Mesendoderm (in vitro differentiated cells): Measurements from ENCODE around the gene DCDC2.

Source experiments
- DNase-seq: peaks from one replicate; pipeline ENCODE4 v3.0.0; 2013
- H2AK5ac ChIP-seq: 2 replicates; pipeline ENCODE4 v1.6.1; 2013; ENCODE audit warnings: low read length, inconsistent platforms
- H2BK120ac ChIP-seq: 2 replicates; pipeline ENCODE4 v1.6.1; 2013; ENCODE audit warnings: low read depth, mild to moderate bottlenecking, low read length, moderate library complexity, mixed read lengths
- H2BK15ac ChIP-seq: replicated peaks from 2 replicates; pipeline ENCODE4 v1.6.1; 2013; ENCODE audit warnings: low read depth, mild to moderate bottlenecking, moderate library complexity
- H2BK5ac ChIP-seq: 2 replicates; pipeline ENCODE4 v1.6.1; 2013; ENCODE audit warnings: low read length, inconsistent platforms
- H3K18ac ChIP-seq: 2 replicates; pipeline ENCODE4 v1.6.1; 2013; ENCODE audit warnings: mild to moderate bottlenecking, low read length, mixed read lengths
- H3K23ac ChIP-seq: one replicate; pipeline ENCODE4 v1.6.1; 2013; ENCODE audit warnings: low read length
- H3K27ac ChIP-seq: 2 replicates; pipeline ENCODE4 v1.5.1; 2013; ENCODE audit warnings: low read depth, mild to moderate bottlenecking, inconsistent platforms, low read length, moderate library complexity
- H3K27me3 ChIP-seq: 2 replicates; pipeline ENCODE4 v1.6.1; 2013; ENCODE audit warnings: low read length, control low read depth, mild to moderate bottlenecking, inconsistent platforms; ENCODE audit not compliant: insufficient read depth, poor library complexity
- H3K36me3 ChIP-seq: 2 replicates; pipeline ENCODE4 v1.6.1; 2013; ENCODE audit warnings: low read length, inconsistent platforms; ENCODE audit not compliant: control insufficient read depth, insufficient read depth
- H3K4ac ChIP-seq: one replicate; pipeline ENCODE4 v1.6.1; 2013; ENCODE audit warnings: low read depth, mild to moderate bottlenecking, low read length, moderate library complexity
- H3K4me1 ChIP-seq: 2 replicates; pipeline ENCODE4 v1.6.1; 2013; ENCODE audit warnings: low read depth, low read length, inconsistent platforms; ENCODE audit not compliant: control insufficient read depth
- H3K4me2 ChIP-seq: 2 replicates; pipeline ENCODE4 v1.6.1; 2013; ENCODE audit warnings: low read length
- H3K4me3 ChIP-seq: 2 replicates; pipeline ENCODE4 v1.5.1; 2013; ENCODE audit warnings: mild to moderate bottlenecking, low read length
- H3K56ac ChIP-seq: one replicate; pipeline ENCODE4 v1.6.1; 2013; ENCODE audit warnings: low read length
- H3K79me1 ChIP-seq: 2 replicates; pipeline ENCODE4 v1.6.1; 2013; ENCODE audit warnings: low read length, inconsistent platforms
- H3K79me2 ChIP-seq: 2 replicates; pipeline ENCODE4 v1.6.1; 2013; ENCODE audit warnings: mild to moderate bottlenecking, low read length; ENCODE audit not compliant: control insufficient read depth, insufficient read depth
- H3K9ac ChIP-seq: 2 replicates; pipeline ENCODE4 v1.6.1; 2013; ENCODE audit warnings: low read length, inconsistent platforms
- H4K5ac ChIP-seq: one replicate; pipeline ENCODE4 v1.6.1; 2013; ENCODE audit warnings: low read length
- H4K8ac ChIP-seq: one replicate; pipeline ENCODE4 v1.6.1; 2013; ENCODE audit warnings: low read depth, mild to moderate bottlenecking, control low read depth, low read length, moderate library complexity
- WGBS: extraction: QIAGEN DNeasy Blood & Tissue Kit; methylation state at CpG from one replicate; pipeline ENCODE4 v1.1.7; 2013; ENCODE audit warnings: low lambda C conversion rate, missing lambda C conversion rate; ENCODE audit not compliant: insufficient coverage; ENCODE audit errors: extremely low coverage; 5-methylcytosine and 5-hydroxymethylcytosine counted together

Gene DCDC2

DNA sequence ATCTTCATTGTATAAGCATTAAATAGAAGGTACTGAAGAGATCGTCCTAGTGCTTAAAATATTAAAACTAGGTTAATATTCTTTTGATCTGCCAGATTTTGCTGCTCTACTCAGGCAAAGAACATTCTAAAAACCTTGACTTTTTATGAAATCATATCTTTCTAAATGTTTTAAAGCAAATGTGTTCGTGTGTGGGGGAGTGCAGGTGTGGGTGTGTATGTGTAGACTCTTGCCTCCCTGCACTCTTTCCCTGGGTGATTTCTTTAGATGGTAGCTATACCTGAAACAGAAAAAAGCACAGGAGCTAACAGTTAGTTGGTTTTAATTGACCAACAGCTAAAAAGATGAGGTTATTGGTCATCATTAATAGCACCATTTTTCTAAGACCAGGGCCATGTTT lies 226.1 kb downstream of the DCDC2 start:
- H2BK5ac ChIP-seq, result no peak overlapping the region
- no peaks in the 10 kb centered on the region for H3K27me3 ChIP-seq
- no peak overlapping the region for H4K8ac ChIP-seq
- no peak overlapping the region for H3K56ac ChIP-seq
- H3K4me3 ChIP-seq, result no peak overlapping the region
- WGBS, result no CpG with 5 or more reads among the region's 2 CpGs
- DNase-seq, result no peak
- H3K23ac ChIP-seq, result no peak overlapping the region
- H2AK5ac ChIP-seq, result no peak overlapping the region
- H3K4me1 ChIP-seq, result no peaks in the 10 kb centered on the region
- H3K36me3 ChIP-seq, result no peaks in the 10 kb centered on the region
- no peak overlapping the region for H4K5ac ChIP-seq
- H3K4me2 ChIP-seq, result no peak overlapping the region
- H2BK15ac ChIP-seq, result no peak overlapping the region
- no peak overlapping the region for H3K27ac ChIP-seq
- H2BK120ac ChIP-seq, result no peak overlapping the region
- H3K18ac ChIP-seq, result no peak overlapping the region
- no peaks in the 10 kb centered on the region for H3K79me1 ChIP-seq
- no peaks in the 10 kb centered on the region for H3K79me2 ChIP-seq
- H3K9ac ChIP-seq, result no peak overlapping the region
- no peak overlapping the region for H3K4ac ChIP-seq

DNA sequence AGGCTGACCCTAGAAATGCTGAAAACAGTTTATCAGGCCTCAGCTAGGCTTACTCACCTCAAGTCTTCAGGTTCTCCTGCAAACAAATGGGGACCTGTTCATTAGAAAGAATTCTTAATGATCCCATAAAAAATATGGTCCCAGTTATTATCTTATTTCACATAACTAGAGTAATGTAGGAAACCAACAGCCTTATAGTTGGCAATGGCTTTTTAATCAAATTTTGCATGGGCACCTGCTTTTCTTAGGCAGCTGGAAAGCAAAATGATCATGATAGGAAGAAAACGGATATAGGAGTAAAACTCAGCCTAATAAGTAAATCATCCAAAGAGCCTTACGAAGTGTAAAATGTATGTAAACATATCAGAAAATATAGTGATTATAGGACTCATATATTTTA lies 230.5 kb downstream of the DCDC2 start:
- no peak overlapping the region for H3K23ac ChIP-seq
- no peak overlapping the region for H4K8ac ChIP-seq
- H4K5ac ChIP-seq, result no peak overlapping the region
- no peak overlapping the region for H2BK15ac ChIP-seq
- no peaks in the 10 kb centered on the region for H3K79me2 ChIP-seq
- no peak overlapping the region for H3K9ac ChIP-seq
- DNase-seq, result no peak
- no peak overlapping the region for H3K27ac ChIP-seq
- H2BK120ac ChIP-seq, result no peak overlapping the region
- H3K79me1 ChIP-seq, result no peaks in the 10 kb centered on the region
- no CpG with 5 or more reads among the region's 2 CpGs for WGBS
- no peak overlapping the region for H3K56ac ChIP-seq
- no peaks in the 10 kb centered on the region for H3K4me1 ChIP-seq
- no peaks in the 10 kb centered on the region for H3K27me3 ChIP-seq
- no peak overlapping the region for H3K4ac ChIP-seq
- no peak overlapping the region for H3K4me2 ChIP-seq
- no peak overlapping the region for H3K4me3 ChIP-seq
- no peak overlapping the region for H2AK5ac ChIP-seq
- no peak overlapping the region for H3K18ac ChIP-seq
- no peak overlapping the region for H2BK5ac ChIP-seq
- no peaks in the 10 kb centered on the region for H3K36me3 ChIP-seq

DNA sequence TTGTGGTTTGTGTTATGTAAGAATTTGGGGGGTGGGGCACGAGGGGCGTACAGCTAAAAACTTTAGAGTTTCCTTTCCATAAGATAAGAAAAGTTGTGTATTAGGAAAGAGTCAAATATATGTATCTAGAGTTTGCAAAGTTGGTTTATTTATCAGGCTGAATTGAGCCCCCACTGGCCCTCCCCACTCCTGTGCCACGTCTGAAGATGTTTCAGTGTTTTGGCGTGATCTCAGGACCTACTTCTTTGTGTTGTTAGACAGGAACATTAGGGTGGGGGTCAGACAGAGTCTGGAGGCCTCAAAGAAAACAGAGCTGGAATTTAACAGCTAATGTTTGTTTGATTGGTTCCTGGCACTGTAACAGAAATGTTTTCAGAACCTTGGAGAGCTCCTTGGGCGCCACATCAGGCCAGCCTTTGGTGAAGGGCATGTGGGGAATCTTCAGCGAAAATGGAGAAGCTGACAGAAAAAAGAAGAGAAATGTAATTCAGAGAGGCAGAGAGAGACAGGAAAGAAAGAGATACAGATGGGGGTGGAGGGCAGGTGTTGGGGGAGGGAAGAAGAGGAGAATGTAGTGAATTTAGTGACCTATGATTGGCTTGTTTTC lies 231.2 kb downstream of the DCDC2 start:
- no peak overlapping the region for H3K4me2 ChIP-seq
- H3K79me1 ChIP-seq, result no peaks in the 10 kb centered on the region
- H3K9ac ChIP-seq, result no peak overlapping the region
- no peak overlapping the region for H4K5ac ChIP-seq
- H3K36me3 ChIP-seq, result no peaks in the 10 kb centered on the region
- H3K79me2 ChIP-seq, result no peaks in the 10 kb centered on the region
- no peak overlapping the region for H3K4ac ChIP-seq
- no CpG with 5 or more reads among the region's 6 CpGs for WGBS
- H2BK15ac ChIP-seq, result no peak overlapping the region
- no peak overlapping the region for H4K8ac ChIP-seq
- no peak overlapping the region for H3K18ac ChIP-seq
- no peaks in the 10 kb centered on the region for H3K27me3 ChIP-seq
- H2AK5ac ChIP-seq, result no peak overlapping the region
- no peak overlapping the region for H2BK5ac ChIP-seq
- H3K27ac ChIP-seq, result no peak overlapping the region
- DNase-seq, result peak; percentile 91
- no peak overlapping the region for H3K23ac ChIP-seq
- H3K4me1 ChIP-seq, result no peaks in the 10 kb centered on the region
- H3K4me3 ChIP-seq, result no peak overlapping the region
- no peak overlapping the region for H3K56ac ChIP-seq
- H2BK120ac ChIP-seq, result no peak overlapping the region

DNA sequence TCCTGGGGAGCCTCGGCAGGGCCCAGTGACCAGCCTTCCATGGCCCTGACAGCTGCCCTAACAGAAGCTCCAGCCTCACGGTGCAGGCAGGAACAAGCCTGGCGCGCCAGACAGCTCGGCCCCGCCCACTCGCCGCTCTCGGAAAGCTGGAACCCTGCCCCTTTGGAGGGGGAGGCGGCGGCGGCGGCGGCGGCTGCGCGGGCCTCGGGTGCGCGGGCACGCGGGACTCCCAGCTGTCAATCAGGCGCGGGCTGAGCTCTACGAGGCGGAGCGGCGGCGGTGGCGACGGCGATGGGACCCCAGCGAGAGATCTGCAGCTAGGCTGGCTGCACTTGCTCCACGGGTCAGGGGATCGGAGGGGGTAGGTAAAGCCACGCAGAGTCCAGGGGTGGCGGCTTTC lies 231.9 kb downstream of the DCDC2 start, which contains the start of gene NRSN1:
Gene NRSN1 (plus strand): TSS at position 236 of the 400 bp plus-strand sequence. CDS start 8,113 bp downstream, outside the sequence.
- Histone ChIP-seq H2BK15ac (no peak within 1 kb of the TSS), H3K27ac (no peak within 1 kb of the TSS), H3K56ac (no peak within 1 kb of the TSS), H3K4me3 (no peak within 1 kb of the TSS), H4K8ac (no peak within 1 kb of the TSS), H3K18ac (no peak within 1 kb of the TSS), H2BK5ac (no peak within 1 kb of the TSS), H3K23ac (no peak within 1 kb of the TSS), H3K4me1 (no peaks in the 10 kb centered on the region), H3K27me3 (no peaks in the 10 kb centered on the region), H3K79me1 (no peaks in the 10 kb centered on the region), H3K4ac (no peak within 1 kb of the TSS), H4K5ac (no peak within 1 kb of the TSS), H2BK120ac (no peak within 1 kb of the TSS), H3K4me2 (peak within 1 kb of the TSS; percentile 71), H2AK5ac (no peak within 1 kb of the TSS), H3K79me2 (no peaks in the 10 kb centered on the region), H3K36me3 (no peaks in the 10 kb centered on the region), H3K9ac (no peak within 1 kb of the TSS)
- DNase-seq, result peak; percentile 53
- no CpG with 5 or more reads among the region's 37 CpGs for WGBS

DNA sequence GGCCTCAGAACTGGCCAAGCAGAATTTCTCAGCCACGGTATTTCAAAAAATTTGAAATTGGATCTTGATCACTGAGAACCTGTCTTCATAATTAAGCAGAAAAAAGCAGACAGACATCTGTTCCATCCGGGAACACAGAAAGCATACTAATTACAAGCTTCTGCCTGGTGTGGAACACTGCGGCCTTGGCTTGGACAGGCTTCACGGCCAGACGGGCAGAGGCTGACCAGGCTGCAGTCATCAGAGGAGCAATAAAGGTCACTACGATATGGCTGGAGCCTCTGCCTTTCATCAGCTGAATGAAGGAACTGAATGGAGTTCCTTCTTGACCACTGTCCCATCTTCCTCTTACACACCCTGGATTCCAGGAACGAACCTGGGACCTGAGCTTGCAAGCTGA lies 235.7 kb downstream of the DCDC2 start:
- DNase-seq, result no peak
- H3K9ac ChIP-seq, result no peak overlapping the region
- no peaks in the 10 kb centered on the region for H3K79me2 ChIP-seq
- no peak overlapping the region for H3K4me2 ChIP-seq
- H3K4me1 ChIP-seq, result no peaks in the 10 kb centered on the region
- H2BK120ac ChIP-seq, result no peak overlapping the region
- no peak overlapping the region for H2AK5ac ChIP-seq
- no peak overlapping the region for H4K8ac ChIP-seq
- H2BK15ac ChIP-seq, result no peak overlapping the region
- no peak overlapping the region for H3K27ac ChIP-seq
- no CpG with 5 or more reads among the region's 7 CpGs for WGBS
- H3K23ac ChIP-seq, result no peak overlapping the region
- H3K56ac ChIP-seq, result no peak overlapping the region
- H3K4me3 ChIP-seq, result no peak overlapping the region
- H2BK5ac ChIP-seq, result no peak overlapping the region
- H3K36me3 ChIP-seq, result no peaks in the 10 kb centered on the region
- no peak overlapping the region for H4K5ac ChIP-seq
- H3K27me3 ChIP-seq, result peaks cover under 1% of the 10 kb centered on the region
- no peak overlapping the region for H3K18ac ChIP-seq
- H3K79me1 ChIP-seq, result no peaks in the 10 kb centered on the region
- no peak overlapping the region for H3K4ac ChIP-seq
